ENCODE measurements around the gene NIPBL.

NIPBL gene

DNA sequence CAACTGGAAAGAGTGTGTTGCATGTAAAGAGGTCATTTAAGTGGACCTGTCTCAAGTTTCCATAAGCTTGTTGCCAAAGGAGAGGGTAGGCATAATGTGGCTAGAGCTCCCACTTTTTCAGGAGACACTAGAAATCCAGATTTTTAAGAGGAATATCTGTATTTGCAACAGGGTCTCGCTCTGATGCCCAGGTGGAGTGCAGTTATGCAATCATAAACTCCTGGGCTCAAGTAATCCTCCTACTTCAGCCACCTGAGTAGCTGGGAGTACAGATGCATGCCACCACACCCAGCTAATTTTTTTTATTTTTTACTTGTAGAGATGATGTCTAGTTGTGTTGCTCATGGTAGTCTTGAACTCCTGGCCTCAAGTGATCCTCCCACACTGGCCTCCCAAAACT, 183.5 kb downstream of the NIPBL start:
- Histone ChIP-seq H3K9me3 (replicated peaks in 1 of 2; ENCODE audit: control insufficient read depth in 2 of 2, insufficient read depth in 1 of 2, low read depth in 1 of 2, low read length in 2 of 2) (no peaks in the 10 kb centered on the region), H3K36me3 (replicated peaks in 1 of 2; ENCODE audit: control insufficient read depth in 2 of 2, insufficient read depth in 2 of 2, low read length in 2 of 2) (peaks cover 10 to 99% of the 10 kb centered on the region in 2 donors), H2AFZ (ENCODE audit: low read length) (no peak overlapping the region), H3K4ac (ENCODE audit: low read length) (no peak overlapping the region), H3K23ac (ENCODE audit: low read depth, low read length, poor library complexity) (no peak overlapping the region), H2BK120ac (ENCODE audit: low read depth, low read length) (no peak overlapping the region), H2BK15ac (ENCODE audit: low read length) (no peak overlapping the region), H3K18ac (ENCODE audit: low read length) (no peak overlapping the region), H2BK5ac (ENCODE audit: low read length) (no peak overlapping the region), H3K14ac (ENCODE audit: low read length) (no peak overlapping the region), H3K27ac (replicated peaks; ENCODE audit: low read length) (no peak overlapping the region), H3K4me3 (ENCODE audit: low read length in 2 of 2) (no peak overlapping the region), H3K4me1 (ENCODE audit: control insufficient read depth in 2 of 2, insufficient read depth in 1 of 2, low read depth in 1 of 2, low read length in 2 of 2) (no peaks in the 10 kb centered on the region), H2AK5ac (ENCODE audit: low read depth, low read length) (no peak overlapping the region), H3K4me2 (ENCODE audit: insufficient read depth, low read length, poor library complexity, severe bottlenecking) (no peak overlapping the region), H2BK12ac (ENCODE audit: low read length) (no peak overlapping the region), H3K27me3 (ENCODE audit: control insufficient read depth in 3 of 3, insufficient read depth in 3 of 3, low read depth in 1 of 3, low read length in 3 of 3) (no peaks in the 10 kb centered on the region), H4K91ac (ENCODE audit: low read depth, low read length, poor library complexity) (no peak overlapping the region), H3K79me1 (ENCODE audit: low read depth, low read length) (no peaks in the 10 kb centered on the region), H4K8ac (ENCODE audit: low read depth, low read length) (no peak overlapping the region), H3K9ac (ENCODE audit: low read depth, low read length, poor library complexity) (no peak overlapping the region)
- no peak for DNase-seq (ENCODE audit: low spot score)
- WGBS, 2 donors (ENCODE audit: extremely low coverage in 2 of 2, insufficient read length in 2 of 2, insufficient replicate concordance in 1 of 2): no CpG with 5 or more reads among the region's 1 CpG

DNA sequence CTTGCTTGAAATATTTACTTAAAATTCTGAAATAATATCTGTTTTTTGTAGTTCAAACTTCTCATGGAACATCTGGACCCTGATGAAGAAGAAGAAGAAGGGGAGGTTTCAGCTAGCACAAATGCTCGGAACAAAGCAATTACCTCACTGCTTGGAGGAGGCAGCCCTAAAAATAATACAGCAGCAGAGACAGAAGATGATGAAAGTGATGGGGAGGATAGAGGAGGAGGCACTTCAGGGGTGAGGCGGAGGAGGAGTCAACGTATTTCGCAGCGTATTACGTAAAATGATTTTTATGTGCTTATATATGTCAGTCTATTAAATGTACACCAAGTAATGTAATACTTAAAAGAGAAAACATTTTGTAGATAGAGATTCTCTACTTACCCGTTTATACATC, 187.2 kb downstream of the NIPBL start:
- WGBS, 2 donors (ENCODE audit: extremely low coverage in 2 of 2, insufficient read length in 2 of 2, insufficient replicate concordance in 1 of 2): no CpG with 5 or more reads among the region's 7 CpGs
- H2BK120ac ChIP-seq (ENCODE audit: low read depth, low read length): no peak overlapping the region

DNA sequence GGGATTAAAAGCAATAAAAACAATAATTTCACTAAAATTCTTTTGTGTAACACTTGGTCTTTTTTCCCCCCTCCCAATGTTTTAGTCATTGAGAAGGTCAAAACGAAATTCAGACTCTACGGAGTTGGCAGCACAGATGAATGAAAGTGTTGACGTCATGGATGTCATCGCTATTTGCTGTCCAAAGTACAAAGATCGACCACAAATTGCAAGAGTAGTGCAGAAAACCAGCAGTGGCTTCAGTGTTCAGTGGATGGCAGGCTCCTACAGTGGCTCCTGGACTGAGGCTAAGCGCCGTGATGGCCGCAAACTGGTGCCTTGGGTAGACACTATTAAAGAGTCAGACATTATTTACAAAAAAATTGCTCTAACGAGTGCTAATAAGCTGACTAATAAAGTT, 187.9 kb downstream of the NIPBL start:
- WGBS, 2 donors (ENCODE audit: extremely low coverage in 2 of 2, insufficient read length in 2 of 2, insufficient replicate concordance in 1 of 2): no CpG with 5 or more reads among the region's 9 CpGs
- Histone ChIP-seq H2BK120ac (ENCODE audit: low read depth, low read length) (no peak overlapping the region), H2AK5ac (ENCODE audit: low read depth, low read length) (no peak overlapping the region), H3K27ac (replicated peaks; ENCODE audit: low read length) (no peak overlapping the region), H4K91ac (ENCODE audit: low read depth, low read length, poor library complexity) (no peak overlapping the region), H3K9me3 (replicated peaks in 1 of 2; ENCODE audit: control insufficient read depth in 2 of 2, insufficient read depth in 1 of 2, low read depth in 1 of 2, low read length in 2 of 2) (no peaks in the 10 kb centered on the region), H3K4ac (ENCODE audit: low read length) (no peak overlapping the region), H3K4me3 (ENCODE audit: low read length in 2 of 2) (no peak overlapping the region), H3K27me3 (ENCODE audit: control insufficient read depth in 3 of 3, insufficient read depth in 3 of 3, low read depth in 1 of 3, low read length in 3 of 3) (no peaks in the 10 kb centered on the region), H2BK12ac (ENCODE audit: low read length) (no peak overlapping the region), H3K36me3 (replicated peaks in 1 of 2; ENCODE audit: control insufficient read depth in 2 of 2, insufficient read depth in 2 of 2, low read length in 2 of 2) (peaks cover 9 to 73% of the 10 kb centered on the region in 2 donors), H3K14ac (ENCODE audit: low read length) (no peak overlapping the region), H3K4me1 (ENCODE audit: control insufficient read depth in 2 of 2, insufficient read depth in 1 of 2, low read depth in 1 of 2, low read length in 2 of 2) (no peaks in the 10 kb centered on the region), H3K18ac (ENCODE audit: low read length) (no peak overlapping the region), H3K4me2 (ENCODE audit: insufficient read depth, low read length, poor library complexity, severe bottlenecking) (no peak overlapping the region), H3K9ac (ENCODE audit: low read depth, low read length, poor library complexity) (no peak overlapping the region), H4K8ac (ENCODE audit: low read depth, low read length) (no peak overlapping the region), H2BK15ac (ENCODE audit: low read length) (no peak overlapping the region), H3K23ac (ENCODE audit: low read depth, low read length, poor library complexity) (no peak overlapping the region), H2AFZ (ENCODE audit: low read length) (no peak overlapping the region), H3K79me1 (ENCODE audit: low read depth, low read length) (no peaks in the 10 kb centered on the region), H2BK5ac (ENCODE audit: low read length) (no peak overlapping the region)
- no peak for DNase-seq (ENCODE audit: low spot score)

More for the DNA sequence above, 187.2 kb downstream of the NIPBL start:
- no peak overlapping the region for H3K27ac ChIP-seq (replicated peaks; ENCODE audit: low read length)
- no peak overlapping the region for H3K18ac ChIP-seq (ENCODE audit: low read length)
- no peak overlapping the region for H4K91ac ChIP-seq (ENCODE audit: low read depth, low read length, poor library complexity)
- H3K79me1 ChIP-seq (ENCODE audit: low read depth, low read length): no peaks in the 10 kb centered on the region
- H3K36me3 ChIP-seq (replicated peaks in 1 of 2; ENCODE audit: control insufficient read depth in 2 of 2, insufficient read depth in 2 of 2, low read length in 2 of 2): peaks cover 9 to 80% of the 10 kb centered on the region in 2 donors
- H2BK15ac ChIP-seq (ENCODE audit: low read length): no peak overlapping the region
- no peak overlapping the region for H3K9ac ChIP-seq (ENCODE audit: low read depth, low read length, poor library complexity)
- H2AK5ac ChIP-seq (ENCODE audit: low read depth, low read length): no peak overlapping the region
- H4K8ac ChIP-seq (ENCODE audit: low read depth, low read length): no peak overlapping the region
- H3K4me2 ChIP-seq (ENCODE audit: insufficient read depth, low read length, poor library complexity, severe bottlenecking): no peak overlapping the region
- no peak overlapping the region for H2AFZ ChIP-seq (ENCODE audit: low read length)
- no peak overlapping the region for H2BK5ac ChIP-seq (ENCODE audit: low read length)
- no peak overlapping the region for H3K14ac ChIP-seq (ENCODE audit: low read length)
- H3K27me3 ChIP-seq (ENCODE audit: control insufficient read depth in 3 of 3, insufficient read depth in 3 of 3, low read depth in 1 of 3, low read length in 3 of 3): no peaks in the 10 kb centered on the region
- H3K4me1 ChIP-seq (ENCODE audit: control insufficient read depth in 2 of 2, insufficient read depth in 1 of 2, low read depth in 1 of 2, low read length in 2 of 2): no peaks in the 10 kb centered on the region
- H3K9me3 ChIP-seq (replicated peaks in 1 of 2; ENCODE audit: control insufficient read depth in 2 of 2, insufficient read depth in 1 of 2, low read depth in 1 of 2, low read length in 2 of 2): no peaks in the 10 kb centered on the region
- no peak for DNase-seq (ENCODE audit: low spot score)
- no peak overlapping the region for H2BK12ac ChIP-seq (ENCODE audit: low read length)
- no peak overlapping the region for H3K4ac ChIP-seq (ENCODE audit: low read length)
- H3K4me3 ChIP-seq (ENCODE audit: low read length in 2 of 2): no peak overlapping the region
- H3K23ac ChIP-seq (ENCODE audit: low read depth, low read length, poor library complexity): no peak overlapping the region

DNA sequence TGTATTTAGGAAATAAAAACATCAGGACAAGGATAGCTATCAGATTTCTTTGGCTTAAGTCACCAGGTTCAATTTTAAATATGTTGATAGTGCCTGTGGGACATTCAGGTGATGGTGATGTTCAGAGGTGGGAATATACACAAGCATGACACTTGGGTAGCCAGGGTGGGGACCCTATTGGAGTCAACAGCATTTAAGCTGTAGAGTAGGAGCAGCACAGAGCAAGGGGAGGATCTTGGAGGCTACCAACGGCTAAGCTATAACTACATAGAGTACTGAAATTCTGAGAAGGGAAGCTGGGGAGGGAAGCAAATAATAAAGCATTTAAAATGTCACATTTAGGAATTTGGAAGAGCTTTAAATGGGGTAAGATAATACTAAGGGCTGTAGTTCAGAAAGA, 194.9 kb downstream of the NIPBL start:
- H3K27me3 ChIP-seq (ENCODE audit: control insufficient read depth in 3 of 3, insufficient read depth in 3 of 3, low read depth in 1 of 3, low read length in 3 of 3): no peaks in the 10 kb centered on the region
- no CpG with 5 or more reads among the region's 1 CpG for WGBS, 2 donors (ENCODE audit: extremely low coverage in 2 of 2, insufficient read length in 2 of 2, insufficient replicate concordance in 1 of 2)

More for the DNA sequence above, 194.9 kb downstream of the NIPBL start:
- H3K18ac ChIP-seq (ENCODE audit: low read length): no peak overlapping the region
- no peak overlapping the region for H3K4ac ChIP-seq (ENCODE audit: low read length)
- no peak overlapping the region for H2BK5ac ChIP-seq (ENCODE audit: low read length)
- H4K8ac ChIP-seq (ENCODE audit: low read depth, low read length): no peak overlapping the region
- no peak overlapping the region for H4K91ac ChIP-seq (ENCODE audit: low read depth, low read length, poor library complexity)
- no peak overlapping the region for H3K23ac ChIP-seq (ENCODE audit: low read depth, low read length, poor library complexity)
- H3K4me1 ChIP-seq (ENCODE audit: control insufficient read depth in 2 of 2, insufficient read depth in 1 of 2, low read depth in 1 of 2, low read length in 2 of 2): no peaks in the 10 kb centered on the region
- H2AK5ac ChIP-seq (ENCODE audit: low read depth, low read length): no peak overlapping the region
- H3K9me3 ChIP-seq (replicated peaks in 1 of 2; ENCODE audit: control insufficient read depth in 2 of 2, insufficient read depth in 1 of 2, low read depth in 1 of 2, low read length in 2 of 2): no peaks in the 10 kb centered on the region
- H3K36me3 ChIP-seq (replicated peaks in 1 of 2; ENCODE audit: control insufficient read depth in 2 of 2, insufficient read depth in 2 of 2, low read length in 2 of 2): peaks cover 0 to 4% of the 10 kb centered on the region in 2 donors
- H3K4me2 ChIP-seq (ENCODE audit: insufficient read depth, low read length, poor library complexity, severe bottlenecking): no peak overlapping the region
- H2BK15ac ChIP-seq (ENCODE audit: low read length): no peak overlapping the region
- no peak overlapping the region for H3K27ac ChIP-seq (replicated peaks; ENCODE audit: low read length)
- no peak overlapping the region for H3K4me3 ChIP-seq (ENCODE audit: low read length in 2 of 2)
- no peak overlapping the region for H2AFZ ChIP-seq (ENCODE audit: low read length)
- no peaks in the 10 kb centered on the region for H3K79me1 ChIP-seq (ENCODE audit: low read depth, low read length)
- DNase-seq (ENCODE audit: low spot score): no peak
- no peak overlapping the region for H3K9ac ChIP-seq (ENCODE audit: low read depth, low read length, poor library complexity)
- H3K14ac ChIP-seq (ENCODE audit: low read length): no peak overlapping the region
- no peak overlapping the region for H2BK12ac ChIP-seq (ENCODE audit: low read length)
- H2BK120ac ChIP-seq (ENCODE audit: low read depth, low read length): no peak overlapping the region
